Ishikawa (cell line): Measurements from ENCODE around the gene ENOX1.

Source experiments
- CEBPB ChIP-seq: IDR thresholded peaks from 2 replicates; pipeline ENCODE4 v1.6.1; 2012
- CREB1 ChIP-seq: IDR thresholded peaks from 2 replicates; pipeline ENCODE4 v1.6.1; 2012; ENCODE audit warnings: low read depth
- FOXM1 ChIP-seq: IDR thresholded peaks from 2 replicates; pipeline ENCODE4 v1.6.1; 2012; ENCODE audit warnings: low read depth, borderline replicate concordance
- TAF1 ChIP-seq: IDR thresholded peaks from 2 replicates; pipeline ENCODE4 v1.6.1; 2012; ENCODE audit warnings: low read depth, mild to moderate bottlenecking
- TCF12 ChIP-seq: IDR thresholded peaks from 2 replicates; pipeline ENCODE4 v1.6.1; 2012; ENCODE audit warnings: low read depth
- TEAD4 ChIP-seq: IDR thresholded peaks from 2 replicates; pipeline ENCODE4 v1.6.1; 2012
- YY1 ChIP-seq: IDR thresholded peaks from 2 replicates; pipeline ENCODE4 v1.6.1; 2012; ENCODE audit warnings: low read depth
- TF ChIP-seq, protein P1 (sequence below): IDR thresholded peaks from 2 replicates; pipeline ENCODE4 v1.6.1; 2012; ENCODE audit warnings: low read depth, mild to moderate bottlenecking
- TF ChIP-seq, protein P2 (sequence below): IDR thresholded peaks from 2 replicates; pipeline ENCODE4 v1.6.1; 2012

DNA sequence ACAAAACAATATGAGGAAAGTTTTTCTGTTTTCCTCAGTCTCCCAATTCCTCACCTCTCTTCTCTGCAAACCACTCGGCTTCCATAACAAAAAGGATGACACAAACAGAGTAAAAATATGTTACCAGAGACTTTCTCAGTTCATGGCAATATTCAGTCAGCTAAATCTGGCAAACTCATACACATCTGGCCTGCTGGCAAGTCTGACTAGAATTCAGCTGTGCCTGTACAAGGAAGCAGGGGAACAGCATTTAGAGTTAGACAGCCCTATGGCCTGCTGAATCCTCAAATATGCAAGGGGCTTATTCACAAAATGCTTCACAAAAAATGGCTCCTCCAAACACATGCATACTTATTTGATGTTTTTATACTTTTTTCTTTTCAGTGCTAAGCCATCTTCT, 227.8 kb downstream of the ENOX1 start:
- TF ChIP-seq TEAD4 (no peak), FOXM1 (no peak), TAF1 (no peak), CREB1 (no peak), CEBPB (no peak), YY1 (no peak), TCF12 (no peak)
- TF ChIP-seq, protein P1, sequence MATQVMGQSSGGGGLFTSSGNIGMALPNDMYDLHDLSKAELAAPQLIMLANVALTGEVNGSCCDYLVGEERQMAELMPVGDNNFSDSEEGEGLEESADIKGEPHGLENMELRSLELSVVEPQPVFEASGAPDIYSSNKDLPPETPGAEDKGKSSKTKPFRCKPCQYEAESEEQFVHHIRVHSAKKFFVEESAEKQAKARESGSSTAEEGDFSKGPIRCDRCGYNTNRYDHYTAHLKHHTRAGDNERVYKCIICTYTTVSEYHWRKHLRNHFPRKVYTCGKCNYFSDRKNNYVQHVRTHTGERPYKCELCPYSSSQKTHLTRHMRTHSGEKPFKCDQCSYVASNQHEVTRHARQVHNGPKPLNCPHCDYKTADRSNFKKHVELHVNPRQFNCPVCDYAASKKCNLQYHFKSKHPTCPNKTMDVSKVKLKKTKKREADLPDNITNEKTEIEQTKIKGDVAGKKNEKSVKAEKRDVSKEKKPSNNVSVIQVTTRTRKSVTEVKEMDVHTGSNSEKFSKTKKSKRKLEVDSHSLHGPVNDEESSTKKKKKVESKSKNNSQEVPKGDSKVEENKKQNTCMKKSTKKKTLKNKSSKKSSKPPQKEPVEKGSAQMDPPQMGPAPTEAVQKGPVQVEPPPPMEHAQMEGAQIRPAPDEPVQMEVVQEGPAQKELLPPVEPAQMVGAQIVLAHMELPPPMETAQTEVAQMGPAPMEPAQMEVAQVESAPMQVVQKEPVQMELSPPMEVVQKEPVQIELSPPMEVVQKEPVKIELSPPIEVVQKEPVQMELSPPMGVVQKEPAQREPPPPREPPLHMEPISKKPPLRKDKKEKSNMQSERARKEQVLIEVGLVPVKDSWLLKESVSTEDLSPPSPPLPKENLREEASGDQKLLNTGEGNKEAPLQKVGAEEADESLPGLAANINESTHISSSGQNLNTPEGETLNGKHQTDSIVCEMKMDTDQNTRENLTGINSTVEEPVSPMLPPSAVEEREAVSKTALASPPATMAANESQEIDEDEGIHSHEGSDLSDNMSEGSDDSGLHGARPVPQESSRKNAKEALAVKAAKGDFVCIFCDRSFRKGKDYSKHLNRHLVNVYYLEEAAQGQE = no peak
- TF ChIP-seq, protein P2, sequence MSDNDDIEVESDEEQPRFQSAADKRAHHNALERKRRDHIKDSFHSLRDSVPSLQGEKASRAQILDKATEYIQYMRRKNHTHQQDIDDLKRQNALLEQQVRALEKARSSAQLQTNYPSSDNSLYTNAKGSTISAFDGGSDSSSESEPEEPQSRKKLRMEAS = no peak
